ENCODE results near the gene PARP15. TPM values are rescaled to one million over a fixed set of nuclear protein-coding genes. Genes with fewer than 3 reads are reported as not detected.
"Not testable (repeated sequence)": the region's sequence is repeated elsewhere in the genome, so short reads cannot be mapped to it uniquely, and the experiment has no call there.

Gene PARP15
- total and polyA plus RNA-seq, 2 of the 4 experiments (the other 2 are of a cell fraction) = 0.10 TPM; not detected in 1

GRCh38 chr3:122651233-122651907, 73.9 kb downstream of the PARP15 start:
- H3K27ac ChIP-seq (ENCODE audit: insufficient read depth, low read length); H2BK20ac ChIP-seq (ENCODE audit: low read depth, low read length); H3K23ac ChIP-seq (ENCODE audit: low read depth, low read length); BruUV-seq (replicated peaks); intact Hi-C loops (cut with micrococcal nuclease); POLR2A ChIA-PET (ENCODE audit: unreplicated experiment); H3K9ac ChIP-seq (ENCODE audit: low read depth, low read length); H3K4me1 ChIP-seq (ENCODE audit: control insufficient read depth, insufficient read depth, low read length); H3K18ac ChIP-seq (ENCODE audit: low read depth, low read length); dilution Hi-C loops (cut with HindIII; ENCODE audit: low sequenced_read_pairs, unreplicated experiment); H2BK5ac ChIP-seq (ENCODE audit: low read depth, low read length, poor library complexity, severe bottlenecking); H3K56ac ChIP-seq (ENCODE audit: extremely low read depth, insufficient read depth, low read length); H2BK15ac ChIP-seq (ENCODE audit: low read depth, low read length); H2AK9ac ChIP-seq (replicated peaks; ENCODE audit: low read depth, low read length, poor library complexity); H3K9me1 ChIP-seq (ENCODE audit: insufficient read depth, low read length); H2BK120ac ChIP-seq (ENCODE audit: low read depth, low read length); H3K79me1 ChIP-seq (ENCODE audit: low read depth in 1 of 2, low read length in 2 of 2); H2AFZ ChIP-seq (replicated peaks; ENCODE audit: low read length, poor library complexity); ATAC-seq (ENCODE audit: low read depth); H4K20me1 ChIP-seq (ENCODE audit: insufficient read depth, low read length); H4K8ac ChIP-seq (ENCODE audit: low read depth in 2 of 2, low read length in 2 of 2); H3K4ac ChIP-seq (ENCODE audit: low read depth, low read length); in situ Hi-C loops (cut with MboI; ENCODE audit: low sequenced_read_pairs); CTCF ChIA-PET; H3K4me3 ChIP-seq (ENCODE audit: insufficient read depth, low read depth, low read length); H3K9me3 ChIP-seq (ENCODE audit: control insufficient read depth, insufficient read depth, low read length); H2AK5ac ChIP-seq (ENCODE audit: low read depth, low read length); H4K5ac ChIP-seq (ENCODE audit: low read depth, low read length); H4K91ac ChIP-seq (ENCODE audit: insufficient read depth, low read depth, low read length); H3K4me2 ChIP-seq (ENCODE audit: low read depth, low read length); H3K36me3 ChIP-seq (ENCODE audit: control insufficient read depth, insufficient read depth, low read length); H3K14ac ChIP-seq (replicated peaks; ENCODE audit: low read depth, low read length); DNase-seq: not testable (repeated sequence)
- WGBS, 2 experiments (ENCODE audit: extremely low coverage in 2 of 2, insufficient read length in 1 of 2) = 67% methylated on average over 1 of the region's 11 CpGs; no CpG with 5 or more reads in 1 of the 2 experiments
- peaks cover 10% of the 10 kb centered on the region for H3K27me3 ChIP-seq (ENCODE audit: control insufficient read depth, insufficient read depth, low read length)

DNA sequence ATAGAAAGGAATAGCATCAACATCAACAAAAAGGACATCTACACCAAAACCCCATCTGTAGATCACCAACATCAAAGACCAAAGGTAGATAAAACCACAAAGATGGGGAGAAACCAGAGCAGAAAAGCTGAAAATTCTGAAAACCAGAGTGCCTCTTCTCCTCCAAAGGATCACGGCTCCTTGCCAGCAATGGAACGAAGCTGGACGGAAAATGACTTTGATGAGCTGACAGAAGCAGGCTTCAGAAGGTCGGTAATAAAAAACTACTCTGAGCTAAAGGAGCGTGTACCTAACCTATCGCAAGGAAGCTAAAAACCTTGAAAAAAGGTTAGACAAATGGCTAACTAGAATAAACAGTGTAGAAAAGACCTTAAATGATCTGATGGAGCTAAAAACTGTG, 74.5 kb downstream of the PARP15 start:
- ATAC-seq (ENCODE audit: low read depth); DNase-seq; H3K18ac ChIP-seq (ENCODE audit: low read depth, low read length); H3K9ac ChIP-seq (ENCODE audit: low read depth, low read length); H4K8ac ChIP-seq (ENCODE audit: low read depth in 2 of 2, low read length in 2 of 2); H3K4ac ChIP-seq (ENCODE audit: low read depth, low read length); H3K4me2 ChIP-seq (ENCODE audit: low read depth, low read length); dilution Hi-C loops (cut with HindIII; ENCODE audit: low sequenced_read_pairs, unreplicated experiment); H2BK20ac ChIP-seq (ENCODE audit: low read depth, low read length); H4K20me1 ChIP-seq (ENCODE audit: insufficient read depth, low read length); H3K4me3 ChIP-seq (ENCODE audit: insufficient read depth, low read depth, low read length); H3K56ac ChIP-seq (ENCODE audit: extremely low read depth, insufficient read depth, low read length); H2BK5ac ChIP-seq (ENCODE audit: low read depth, low read length, poor library complexity, severe bottlenecking); H3K23ac ChIP-seq (ENCODE audit: low read depth, low read length); H2BK120ac ChIP-seq (ENCODE audit: low read depth, low read length); H3K9me1 ChIP-seq (ENCODE audit: insufficient read depth, low read length); H2BK15ac ChIP-seq (ENCODE audit: low read depth, low read length); H3K27me3 ChIP-seq (ENCODE audit: control insufficient read depth, insufficient read depth, low read length); H3K9me3 ChIP-seq (ENCODE audit: control insufficient read depth, insufficient read depth, low read length); BruUV-seq (replicated peaks); H3K36me3 ChIP-seq (ENCODE audit: control insufficient read depth, insufficient read depth, low read length); H3K79me1 ChIP-seq (ENCODE audit: low read depth in 1 of 2, low read length in 2 of 2); CTCF ChIA-PET; H4K91ac ChIP-seq (ENCODE audit: insufficient read depth, low read depth, low read length); H3K4me1 ChIP-seq (ENCODE audit: control insufficient read depth, insufficient read depth, low read length); H2AK9ac ChIP-seq (replicated peaks; ENCODE audit: low read depth, low read length, poor library complexity); H2AK5ac ChIP-seq (ENCODE audit: low read depth, low read length); intact Hi-C loops (cut with micrococcal nuclease); H4K5ac ChIP-seq (ENCODE audit: low read depth, low read length); H2AFZ ChIP-seq (replicated peaks; ENCODE audit: low read length, poor library complexity); H3K14ac ChIP-seq (replicated peaks; ENCODE audit: low read depth, low read length); in situ Hi-C loops (cut with MboI; ENCODE audit: low sequenced_read_pairs); POLR2A ChIA-PET (ENCODE audit: unreplicated experiment); H3K27ac ChIP-seq (ENCODE audit: insufficient read depth, low read length): not testable (repeated sequence)
- 80% methylated on average over 2 of the region's 6 CpGs; no CpG with 5 or more reads in 1 of the 2 experiments for WGBS, 2 experiments (ENCODE audit: extremely low coverage in 2 of 2, insufficient read length in 1 of 2)
